Heart left ventricle (tissue), 13 donors: ENCODE data around the gene PHB1.

Experiments
- CTCF ChIP-seq, 12 donors: fragments of 200-600 bp; sonication (generic) in 4 of 12; IDR thresholded peaks; one replicate each; pipeline versions ENCODE4 v1.5.0 to v1.8.0; 2018 to 2022; ENCODE audit warnings: antibody characterized with exemption in 12 of 12, mild to moderate bottlenecking in 5 of 12
- POLR2A ChIP-seq, 2 donors: fragments of 450-650 bp; IDR thresholded peaks; one replicate each; pipeline ENCODE4 v1.6.1; 2017; ENCODE audit warnings: antibody characterized with exemption in 2 of 2, mild to moderate bottlenecking in 2 of 2, moderate library complexity in 2 of 2
- donor health status: ischemic (EF 13 %, LVEDD 7.1; RV severe dilation, severe dysfunction).
- donor health status: DM: no; HTN: yes; CAD: no.
- donor health status: DM: no; HTN: no; CAD: no.
- donor health status: ischemic (EF 25% LVEDD 6.9; RV normal size, moderate dysfunction).
- donor health status: ischemic (EF 25% LVEDD 5.7; RV mildly dilated, moderate dysfunction).
- donor health status: ischemic (EF 35%, LVEDD 5.7; RV mildly dilated, moderate dysfunction).
- donor health status: nonischemic (EF 11% LVEDD 7.7; RV severe dilation, severe dysfunction).
- donor health status: DM: yes; HTN: yes; CAD: no.
- donor health status: PGD.
- donor health status: ischemic (EF 29% LVEDD 5.4; RV normal size, mild dysfunction).
- donor health status: nonischemic (EF 23%, LVEDD 6.1; RV moderate dilation, normal function).

DNA sequence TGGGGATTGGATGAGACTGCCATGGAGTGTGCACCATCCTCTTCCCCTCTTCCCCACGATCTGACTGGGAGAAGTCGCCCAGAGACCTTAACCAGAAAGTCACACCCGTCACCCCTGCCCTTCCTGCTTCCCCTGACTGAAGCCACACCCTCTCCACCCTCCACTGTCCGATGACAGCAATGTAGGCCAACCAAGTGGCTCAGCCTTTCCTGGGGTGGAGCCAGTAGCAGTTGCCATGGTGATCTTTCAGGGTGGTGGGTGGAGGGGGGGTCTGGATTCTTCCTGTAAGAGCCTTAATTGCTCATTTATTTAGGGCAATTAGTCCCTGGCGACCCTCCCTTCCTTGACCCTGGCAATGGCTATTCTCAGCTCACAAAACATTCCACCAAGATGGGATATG, 37.5 kb upstream of the PHB1 start:
- TF ChIP-seq CTCF (IDR thresholded peaks at IDR 0.05) (no peak), POLR2A (IDR thresholded peaks at IDR 0.05) (no peak)
